ENCODE data around the gene ZFHX2.
A peak's percentile ranks its signal among the peaks of the same experiment; 100 is the strongest.
"Not testable (repeated sequence)": the region's sequence is repeated elsewhere in the genome, so short reads cannot be mapped to it uniquely, and the experiment has no call there.

Gene ZFHX2

GRCh38 chr14:23551266-23552028 lies at the start of gene ZFHX2:
TSS of gene ZFHX2 (minus strand) at chr14:23551765. CDS start at chr14:23535325, 16,440 bp downstream.
- DNase-seq (ENCODE audit: low read depth in 4 of 4, low spot score in 1 of 4) = peak; percentile 63 to 79 (median 72)

- no peak for DNase-seq (ENCODE audit: low read depth in 4 of 4, low spot score in 1 of 4)
These were observed 49.2 kb upstream of the ZFHX2 start for GRCh38 chr14:23600806-23601205.

- DNase-seq (ENCODE audit: low read depth in 4 of 4, low spot score in 1 of 4) = no peak
These were observed 48.8 kb upstream of the ZFHX2 start for GRCh38 chr14:23600322-23600707.

GRCh38 chr14:23594191-23594590 lies 42.6 kb upstream of the ZFHX2 start:
- DNase-seq (ENCODE audit: low read depth in 4 of 4, low spot score in 1 of 4) = not testable (repeated sequence)

GRCh38 chr14:23590198-23590597 lies 38.6 kb upstream of the ZFHX2 start:
- DNase-seq (ENCODE audit: low read depth in 4 of 4, low spot score in 1 of 4) = no peak

GRCh38 chr14:23589606-23590005 lies 38.0 kb upstream of the ZFHX2 start:
- no peak for DNase-seq (ENCODE audit: low read depth in 4 of 4, low spot score in 1 of 4)

GRCh38 chr14:23588884-23589598 lies 37.5 kb upstream of the ZFHX2 start:
- DNase-seq (ENCODE audit: low read depth in 4 of 4, low spot score in 1 of 4) = peak; percentile 49 to 68 (median 60)

- not testable (repeated sequence) for DNase-seq (ENCODE audit: low read depth in 4 of 4, low spot score in 1 of 4)
These were observed 33.1 kb upstream of the ZFHX2 start for GRCh38 chr14:23584527-23585203.

GRCh38 chr14:23583761-23584526 lies 32.4 kb upstream of the ZFHX2 start:
- DNase-seq (ENCODE audit: low read depth in 4 of 4, low spot score in 1 of 4) = not testable (repeated sequence)

- DNase-seq (ENCODE audit: low read depth in 4 of 4, low spot score in 1 of 4) = no peak
These were observed 31.6 kb upstream of the ZFHX2 start for GRCh38 chr14:23582906-23583760.

- no peak for DNase-seq (ENCODE audit: low read depth in 4 of 4, low spot score in 1 of 4)
These were observed 29.4 kb upstream of the ZFHX2 start for GRCh38 chr14:23580948-23581281.

- no peak for DNase-seq (ENCODE audit: low read depth in 4 of 4, low spot score in 1 of 4)
These were observed 28.8 kb upstream of the ZFHX2 start for GRCh38 chr14:23580152-23580926.

- no peak for DNase-seq (ENCODE audit: low read depth in 4 of 4, low spot score in 1 of 4)
These were observed 28.2 kb upstream of the ZFHX2 start for GRCh38 chr14:23579739-23580138.

- DNase-seq (ENCODE audit: low read depth in 4 of 4, low spot score in 1 of 4) = no peak
These were observed 27.7 kb upstream of the ZFHX2 start for GRCh38 chr14:23579311-23579630.

GRCh38 chr14:23578560-23579310 lies 27.2 kb upstream of the ZFHX2 start, which contains the start of gene JPH4:
TSS of gene JPH4 (minus strand) at chr14:23578790. CDS start at chr14:23577453, 1,337 bp downstream.
- no peak for DNase-seq (ENCODE audit: low read depth in 4 of 4, low spot score in 1 of 4)

- no peak for DNase-seq (ENCODE audit: low read depth in 4 of 4, low spot score in 1 of 4)
These were observed 26.3 kb upstream of the ZFHX2 start for GRCh38 chr14:23577710-23578392.

- no peak for DNase-seq (ENCODE audit: low read depth in 4 of 4, low spot score in 1 of 4)
These were observed 25.6 kb upstream of the ZFHX2 start for GRCh38 chr14:23577004-23577681.

All from stimulated activated CD4-positive, alpha-beta T cell treated with anti-CD3 and anti-CD28 coated beads, Interleukin-1b, Interleukin-23, amount 100 ng/mL, for 24 hours (primary cell).